Astrocyte (in vitro differentiated cells and primary cell): Measurements from ENCODE around the gene RYR2. TPM values are rescaled to one million over a fixed set of nuclear protein-coding genes. Genes with fewer than 3 reads are reported as not detected.

Source experiments
- DNase-seq: peaks from one replicate; pipeline ENCODE4 v3.0.0-alpha.2; 2010; ENCODE audit warnings: low read depth
- FAIRE-seq: peaks from 2 replicates; lab custom pipeline; 2011; peaks lifted over from hg19 to GRCh38; lab: Jason Lieb, UNC
- H2AFZ ChIP-seq: 2 replicates; pipeline ENCODE4 v1.6.0; 2012; ENCODE audit warnings: low read depth, low read length, inconsistent platforms
- H3K27ac ChIP-seq: 2 replicates; pipeline ENCODE4 v1.5.1; 2011; ENCODE audit warnings: low read depth, low read length, inconsistent platforms
- H3K27me3 ChIP-seq: 2 replicates; pipeline ENCODE4 v1.6.0; 2011; ENCODE audit warnings: low read length, inconsistent platforms; ENCODE audit not compliant: insufficient read depth
- H3K36me3 ChIP-seq: 2 replicates; pipeline ENCODE4 v1.5.1; 2011; ENCODE audit warnings: low read length, inconsistent platforms; ENCODE audit not compliant: insufficient read depth
- H3K4me1 ChIP-seq: 2 replicates; pipeline ENCODE4 v1.5.1; 2011; ENCODE audit warnings: low read length, inconsistent platforms; ENCODE audit not compliant: insufficient read depth
- H3K4me2 ChIP-seq: 2 replicates; pipeline ENCODE4 v1.6.0; 2012; ENCODE audit warnings: low read length, inconsistent platforms
- H3K4me3 ChIP-seq: 2 replicates; pipeline ENCODE4 v1.5.1; 2011; ENCODE audit warnings: low read depth, mild to moderate bottlenecking, low read length, inconsistent platforms; ENCODE audit not compliant: insufficient read depth
- H3K79me2 ChIP-seq: 2 replicates; pipeline ENCODE4 v1.6.0; 2012; ENCODE audit warnings: mild to moderate bottlenecking, low read length, inconsistent platforms; ENCODE audit not compliant: insufficient read depth
- H3K9ac ChIP-seq: 2 replicates; pipeline ENCODE4 v1.6.0; 2012; ENCODE audit warnings: mild to moderate bottlenecking, low read length, inconsistent platforms
- H3K9me3 ChIP-seq: 2 replicates; pipeline ENCODE4 v1.5.1; 2012; ENCODE audit warnings: low read depth, mild to moderate bottlenecking, low read length, inconsistent platforms; ENCODE audit not compliant: insufficient read depth
- H4K20me1 ChIP-seq: 2 replicates; pipeline ENCODE4 v1.6.0; 2012; ENCODE audit warnings: low read length, inconsistent platforms; ENCODE audit not compliant: insufficient read depth
- H3K27ac Mint-ChIP-seq: one replicate; pipeline ENCODE4 v1.8.0; 2021; ENCODE audit warnings: mild to moderate bottlenecking, mixed read lengths; ENCODE audit not compliant: unreplicated experiment
- H3K27me3 Mint-ChIP-seq: one replicate; pipeline ENCODE4 v1.8.0; 2021; ENCODE audit warnings: low read depth, mixed read lengths; ENCODE audit not compliant: unreplicated experiment
- H3K36me3 Mint-ChIP-seq: one replicate; pipeline ENCODE4 v1.8.0; 2021; ENCODE audit warnings: low read depth, mixed read lengths; ENCODE audit not compliant: unreplicated experiment
- H3K4me1 Mint-ChIP-seq: one replicate; pipeline ENCODE4 v1.8.0; 2021; ENCODE audit warnings: low read depth, mixed read lengths; ENCODE audit not compliant: unreplicated experiment
- H3K4me3 Mint-ChIP-seq: one replicate; pipeline ENCODE4 v1.8.0; 2021; ENCODE audit warnings: mild to moderate bottlenecking, moderate library complexity, mixed read lengths; ENCODE audit not compliant: unreplicated experiment
- H3K9me3 Mint-ChIP-seq: one replicate; pipeline ENCODE4 v1.8.0; 2021; ENCODE audit warnings: mild to moderate bottlenecking, mixed read lengths; ENCODE audit not compliant: unreplicated experiment
- CTCF ChIP-seq: IDR thresholded peaks from 2 replicates; pipeline ENCODE4 v1.5.1; 2011; ENCODE audit warnings: low read depth, mild to moderate bottlenecking, inconsistent platforms, low read length, moderate library complexity; ENCODE audit not compliant: insufficient read depth
- EZH2 ChIP-seq: IDR thresholded peaks from 2 replicates; pipeline ENCODE4 v1.6.1; 2012; ENCODE audit warnings: mild to moderate bottlenecking, low read length, inconsistent platforms; ENCODE audit not compliant: insufficient read depth
- total RNA-seq: library from RNA; stranded (reverse); gene quantifications from 2 replicates; pipeline ENCODE4 v1.2.1, GENCODE V29; 2021

Gene RYR2
- total RNA-seq, 1 donor from 2014 or later, result 0.30 TPM

DNA sequence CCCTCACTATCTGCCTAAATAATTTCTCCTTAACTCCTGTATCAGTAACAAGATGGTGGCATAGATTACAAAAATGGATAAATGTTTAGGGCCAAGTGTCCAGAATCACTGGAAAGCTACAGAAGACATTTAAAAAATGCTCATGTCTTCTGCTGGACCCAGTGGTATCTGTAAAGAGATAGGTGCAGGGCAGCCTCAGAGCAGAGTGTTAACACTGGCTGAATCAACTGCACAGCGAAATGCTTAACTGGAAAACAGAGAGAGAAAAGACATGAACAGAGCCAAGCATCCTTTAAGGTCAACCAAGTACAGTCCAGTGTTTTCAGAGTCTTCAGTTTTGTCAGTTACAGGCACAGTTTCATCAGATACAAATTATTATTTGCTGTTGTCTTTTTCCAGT, 429.4 kb downstream of the RYR2 start:
- no peak for TF ChIP-seq CTCF
- TF ChIP-seq EZH2, result no peak
- Mint-ChIP-seq H3K4me1 (no peaks in the 10 kb centered on the region), H3K27ac (no peak overlapping the region), H3K9me3 (peaks cover 2% of the 10 kb centered on the region), H3K4me3 (no peak overlapping the region), H3K36me3 (no peaks in the 10 kb centered on the region), H3K27me3 (no peaks in the 10 kb centered on the region)
- Histone ChIP-seq H3K27me3 (no peaks in the 10 kb centered on the region), H3K4me1 (no peaks in the 10 kb centered on the region), H3K4me3 (no peak overlapping the region), H3K4me2 (no peak overlapping the region), H3K9me3 (no peaks in the 10 kb centered on the region), H4K20me1 (no peaks in the 10 kb centered on the region), H3K36me3 (no peaks in the 10 kb centered on the region), H3K79me2 (no peaks in the 10 kb centered on the region), H2AFZ (no peak overlapping the region), H3K27ac (no peak overlapping the region), H3K9ac (no peak overlapping the region)
- DNase-seq (no peak), FAIRE-seq (no peak)

- H3K9me3 Mint-ChIP-seq, result peaks cover 2% of the 10 kb centered on the region
- Histone ChIP-seq H3K4me1 (no peaks in the 10 kb centered on the region), H3K27me3 (no peaks in the 10 kb centered on the region), H3K9ac (no peak overlapping the region), H2AFZ (no peak overlapping the region), H3K4me2 (no peak overlapping the region), H3K79me2 (no peaks in the 10 kb centered on the region), H4K20me1 (no peaks in the 10 kb centered on the region), H3K9me3 (no peaks in the 10 kb centered on the region), H3K36me3 (no peaks in the 10 kb centered on the region), H3K27ac (no peak overlapping the region), H3K4me3 (no peak overlapping the region)
- no peak for DNase-seq
- no peak overlapping the region for H3K4me3 Mint-ChIP-seq
- no peaks in the 10 kb centered on the region for H3K27me3 Mint-ChIP-seq
- H3K27ac Mint-ChIP-seq, result no peak overlapping the region
- no peaks in the 10 kb centered on the region for H3K36me3 Mint-ChIP-seq
- H3K4me1 Mint-ChIP-seq, result no peaks in the 10 kb centered on the region
- TF ChIP-seq CTCF (no peak), EZH2 (no peak)
- no peak for FAIRE-seq
Observed at GRCh38 chr1:237471956-237472355, 430.0 kb downstream of the RYR2 start.

DNA sequence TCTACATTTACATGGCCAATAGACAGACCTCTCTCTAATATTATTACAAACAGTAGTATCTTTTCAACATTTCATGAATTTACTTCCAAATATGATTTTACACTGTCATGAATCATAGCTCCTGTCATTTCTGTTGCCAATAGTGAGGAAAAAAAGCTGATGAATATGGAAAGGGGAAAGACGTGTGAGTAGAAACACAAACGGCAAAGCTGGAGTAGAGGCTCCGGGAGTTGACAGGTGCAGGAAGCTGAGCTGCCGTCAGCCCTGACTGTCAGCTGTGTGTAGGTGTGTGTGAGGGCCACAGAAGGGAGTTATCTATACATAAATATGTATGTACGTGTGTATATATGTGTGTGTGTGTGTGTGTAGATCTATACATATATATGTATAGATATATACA, 431.9 kb downstream of the RYR2 start:
- H3K4me1 ChIP-seq, result no peaks in the 10 kb centered on the region
- no peak overlapping the region for H2AFZ ChIP-seq
- H3K79me2 ChIP-seq, result no peaks in the 10 kb centered on the region
- H3K4me3 Mint-ChIP-seq, result no peak overlapping the region
- FAIRE-seq (no peak), DNase-seq (no peak)
- no peak overlapping the region for H3K27ac Mint-ChIP-seq
- TF ChIP-seq EZH2, result no peak
- no peak for TF ChIP-seq CTCF
- H3K27me3 Mint-ChIP-seq, result no peaks in the 10 kb centered on the region
- no peak overlapping the region for H3K4me2 ChIP-seq
- no peaks in the 10 kb centered on the region for H3K36me3 ChIP-seq
- H3K27ac ChIP-seq, result no peak overlapping the region
- H3K9me3 Mint-ChIP-seq, result peaks cover 2% of the 10 kb centered on the region
- no peaks in the 10 kb centered on the region for H3K4me1 Mint-ChIP-seq
- no peaks in the 10 kb centered on the region for H3K36me3 Mint-ChIP-seq
- no peaks in the 10 kb centered on the region for H4K20me1 ChIP-seq
- no peaks in the 10 kb centered on the region for H3K9me3 ChIP-seq
- H3K9ac ChIP-seq, result no peak overlapping the region
- H3K4me3 ChIP-seq, result no peak overlapping the region
- no peaks in the 10 kb centered on the region for H3K27me3 ChIP-seq
